NCI-H524 treated with DMSO at 0.1 percent for 48 hours (cell line): ENCODE results near the gene SPATA22.
"Not testable (repeated sequence)": the region's sequence is repeated elsewhere in the genome, so short reads cannot be mapped to it uniquely, and the experiment has no call there.

ENCODE experiments used
- DNase-seq: peaks from one replicate; lab custom pipeline; 2025; lab: John Stamatoyannopoulos, UW

SPATA22 gene

DNA sequence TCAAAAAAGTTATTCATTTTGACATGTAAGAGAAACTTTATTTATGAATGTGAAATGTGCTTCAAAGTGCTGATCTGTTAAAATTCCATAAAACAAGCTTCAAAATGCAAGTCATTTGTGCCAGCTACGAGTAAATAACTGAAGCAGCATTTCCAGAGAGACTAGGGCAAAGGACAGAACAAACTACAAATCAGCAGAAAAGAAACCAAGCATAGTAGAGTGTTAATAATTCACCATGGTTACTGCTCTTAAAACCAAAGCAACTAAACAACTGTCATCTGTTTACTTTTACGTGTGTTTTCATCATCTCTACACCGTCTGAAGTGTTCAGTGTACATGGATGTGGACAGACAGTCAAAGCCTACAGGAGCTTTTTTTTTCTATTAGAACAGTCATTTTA, 2.6 kb upstream of the SPATA22 start:
- DNase-seq: no peak

DNA sequence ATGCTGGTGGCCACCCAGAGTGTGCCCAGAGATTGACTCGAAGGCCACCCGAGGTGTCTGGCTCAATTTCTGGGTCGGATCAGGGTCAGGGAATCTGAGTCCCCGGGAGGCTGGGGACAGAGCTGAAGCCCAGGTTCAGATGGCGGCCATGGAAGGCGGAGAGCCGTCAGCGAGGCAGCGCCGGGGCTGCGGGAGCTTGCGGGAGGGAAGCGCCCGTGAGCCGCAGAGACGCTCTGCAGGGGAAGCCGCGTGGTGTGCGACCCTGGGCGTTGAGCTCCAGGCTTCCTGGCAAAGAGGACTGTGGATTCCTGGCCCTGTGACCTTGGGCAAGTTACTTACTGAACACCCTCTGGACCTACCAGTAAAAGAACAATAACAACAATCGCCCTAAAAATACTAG, 518 bp upstream of the SPATA22 start:
- DNase-seq: no peak

DNA sequence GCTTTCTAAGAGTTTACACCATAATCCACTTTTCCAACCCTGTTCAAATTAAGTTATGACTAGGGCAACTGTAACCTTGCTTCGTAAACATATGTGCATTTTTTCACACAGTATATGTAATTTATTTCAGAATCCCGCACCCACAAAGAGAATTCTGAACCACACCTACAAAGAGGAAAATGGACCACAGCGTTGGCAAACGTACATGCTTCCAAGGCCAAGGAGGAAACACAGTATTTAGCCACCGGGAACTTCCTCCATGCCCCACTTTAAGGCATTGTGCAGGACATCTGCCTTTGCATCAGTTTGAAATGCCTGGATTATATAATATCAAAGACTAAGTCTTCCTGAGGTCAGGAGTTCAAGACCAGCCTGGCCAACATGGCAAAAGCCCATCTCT, 2.1 kb downstream of the SPATA22 start:
- no peak for DNase-seq

DNA sequence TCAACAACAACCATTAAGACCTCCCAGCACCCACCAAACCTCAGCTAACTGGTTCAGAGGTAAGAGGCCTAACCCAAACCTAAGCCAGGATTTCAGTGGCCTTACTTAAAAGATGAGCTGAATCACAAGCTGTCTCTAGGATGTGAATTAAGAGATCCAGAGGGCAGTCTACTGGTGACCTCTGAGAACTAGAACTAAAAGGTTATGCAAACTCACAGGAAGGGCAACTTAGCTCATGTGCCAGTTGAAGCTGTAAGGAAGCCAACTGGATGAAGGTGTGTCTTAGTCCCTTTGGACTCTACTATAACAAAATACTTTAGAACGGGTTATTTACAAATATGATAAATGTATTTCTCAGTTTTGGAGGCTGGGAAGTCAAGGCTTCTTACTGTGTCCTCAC, 5.3 kb downstream of the SPATA22 start:
- DNase-seq: not testable (repeated sequence)

DNA sequence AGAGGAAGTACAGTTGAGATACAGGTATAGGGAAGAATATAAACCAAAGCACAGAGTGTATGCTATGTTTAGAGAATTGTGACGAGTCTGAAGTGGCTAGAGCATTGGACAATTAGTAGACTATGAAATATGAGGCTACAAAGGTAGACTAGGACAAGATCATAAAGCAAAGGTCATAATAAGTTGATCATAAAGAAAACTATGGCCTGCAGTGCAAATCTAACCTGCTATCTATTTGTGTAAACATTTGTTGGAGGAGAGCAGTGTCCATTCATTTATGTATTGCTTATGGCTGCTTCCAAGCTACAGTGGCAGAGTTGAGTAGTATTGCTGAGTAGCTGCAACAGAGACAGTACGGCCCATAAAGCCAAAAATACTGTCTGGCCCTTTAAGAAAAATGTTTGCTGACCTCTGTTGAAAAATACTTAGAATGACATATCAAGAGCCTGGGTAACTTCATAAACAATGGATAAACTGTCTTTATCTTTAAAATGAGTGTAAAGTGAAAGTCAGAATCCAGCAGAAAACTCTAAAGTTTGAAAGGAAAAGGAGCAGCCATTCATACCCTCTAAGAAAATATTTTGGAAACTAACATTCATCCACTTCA, 23.5 kb downstream of the SPATA22 start:
- no peak for DNase-seq

DNA sequence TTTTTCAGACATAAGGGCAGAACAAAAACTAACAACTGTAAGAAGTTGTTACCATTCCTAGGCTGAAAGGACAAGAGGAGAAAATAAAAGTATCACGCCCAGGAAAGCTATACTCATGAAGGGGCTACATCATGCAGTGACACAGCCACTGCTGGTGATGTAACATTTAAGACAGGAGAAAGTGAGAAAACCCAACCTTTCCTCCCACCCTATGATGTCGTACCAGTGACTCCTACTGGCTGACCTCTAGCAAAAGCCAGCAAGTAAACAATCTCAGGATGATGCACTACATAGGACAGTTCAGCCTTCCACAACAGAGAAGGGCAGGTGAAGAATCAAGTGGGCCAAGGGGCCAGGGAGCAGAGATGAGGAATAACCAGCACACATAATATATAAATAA, 24.0 kb downstream of the SPATA22 start:
- no peak for DNase-seq

DNA sequence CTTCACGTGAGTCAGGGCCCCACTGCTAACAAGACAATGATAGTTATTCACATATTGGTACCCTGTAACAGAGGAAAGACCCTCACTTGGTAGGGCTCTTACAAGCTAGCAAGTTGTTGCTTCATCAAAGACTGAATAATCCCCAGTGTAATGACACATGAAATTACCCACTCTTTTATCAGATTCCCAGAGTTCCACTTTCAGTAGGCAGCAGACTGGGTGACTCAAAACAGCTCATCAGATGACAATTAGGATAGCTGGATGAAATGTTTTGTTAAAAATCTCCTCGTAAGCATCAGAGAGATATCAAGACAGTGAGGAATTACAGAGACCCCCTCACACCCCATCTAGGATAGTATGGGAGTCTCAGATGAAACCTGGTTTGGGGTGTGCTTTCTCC, 31.2 kb downstream of the SPATA22 start:
- no peak for DNase-seq

DNA sequence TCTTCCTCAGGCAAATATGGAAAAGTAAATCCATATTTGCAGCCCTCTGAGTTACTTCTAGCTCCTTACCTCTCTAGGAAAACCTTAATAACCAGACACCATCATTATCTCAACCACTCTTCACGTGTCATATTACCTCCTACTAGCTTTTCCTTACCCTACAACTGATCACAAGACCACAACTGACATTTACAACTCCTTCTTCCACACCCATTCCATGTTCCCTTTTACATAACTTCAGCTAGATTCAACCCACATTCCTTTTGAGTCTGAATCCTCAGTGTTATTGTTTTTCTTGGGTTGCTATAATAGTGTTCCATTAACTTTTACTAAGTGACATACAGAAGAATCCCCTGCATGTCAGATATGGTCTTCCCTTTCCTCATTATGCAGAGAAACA, 33.3 kb downstream of the SPATA22 start:
- no peak for DNase-seq

DNA sequence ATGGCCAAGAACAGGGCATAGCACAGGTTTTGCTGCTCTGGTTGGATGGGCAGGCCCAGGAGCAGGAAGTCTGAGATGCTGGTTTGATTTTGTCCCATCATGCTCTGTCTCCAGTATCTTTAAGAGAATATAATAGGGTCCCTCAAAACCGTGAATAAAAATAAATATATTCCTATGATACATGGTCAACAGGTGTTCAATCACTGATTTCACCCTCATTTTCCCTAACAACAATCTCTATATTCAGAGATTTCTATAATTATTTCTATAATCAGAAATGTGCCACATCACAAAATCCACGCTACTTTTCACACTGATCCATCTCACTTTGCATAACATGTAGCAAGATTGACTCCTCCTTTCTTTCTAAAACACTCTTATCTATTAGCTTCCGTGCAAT, 37.9 kb downstream of the SPATA22 start, which contains the start of gene OR1E2:
Gene OR1E2, minus strand, starts transcription at position 101 of the 400 bp plus-strand sequence. Its CDS starts 0 bp downstream, at position 101.
- DNase-seq: no peak

DNA sequence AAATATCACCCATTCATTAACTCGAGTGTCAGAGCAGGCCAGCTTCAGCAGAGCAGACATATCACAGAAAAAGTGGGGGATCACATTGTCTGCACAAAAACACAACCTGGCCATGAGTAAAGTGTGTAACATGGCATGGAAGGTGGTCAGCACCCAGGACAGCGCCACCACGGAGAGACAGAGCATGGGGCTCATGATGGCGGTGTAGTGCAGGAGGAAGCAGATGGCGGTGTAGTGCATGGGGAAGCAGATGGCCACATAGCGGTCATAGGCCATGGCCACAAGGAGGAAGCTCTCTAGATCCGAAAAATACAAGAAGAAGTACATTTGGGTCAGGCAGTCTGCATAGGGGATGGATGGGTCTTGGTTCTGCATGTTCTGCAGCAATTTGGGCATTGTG, 38.4 kb downstream of the SPATA22 start:
- not testable (repeated sequence) for DNase-seq

DNA sequence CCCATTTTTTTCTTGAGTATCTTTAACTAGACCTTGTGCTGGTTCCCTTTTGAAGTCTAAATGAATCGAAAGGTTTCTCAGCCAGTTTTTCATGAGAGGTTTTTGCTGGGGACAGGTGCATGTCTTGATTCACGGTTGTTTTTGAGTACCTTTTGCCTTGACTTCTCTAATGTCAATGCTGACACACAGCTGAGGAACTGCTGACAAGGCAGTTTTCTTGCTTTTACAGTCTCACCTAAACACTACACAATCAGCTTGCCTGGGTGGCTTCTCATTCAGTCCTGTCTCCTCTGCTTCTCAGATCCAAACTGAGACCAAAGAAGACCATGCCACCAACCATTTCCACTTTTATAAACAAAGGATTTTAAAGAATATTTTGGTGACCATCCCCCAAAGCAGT, 53.4 kb downstream of the SPATA22 start:
- no peak for DNase-seq

DNA sequence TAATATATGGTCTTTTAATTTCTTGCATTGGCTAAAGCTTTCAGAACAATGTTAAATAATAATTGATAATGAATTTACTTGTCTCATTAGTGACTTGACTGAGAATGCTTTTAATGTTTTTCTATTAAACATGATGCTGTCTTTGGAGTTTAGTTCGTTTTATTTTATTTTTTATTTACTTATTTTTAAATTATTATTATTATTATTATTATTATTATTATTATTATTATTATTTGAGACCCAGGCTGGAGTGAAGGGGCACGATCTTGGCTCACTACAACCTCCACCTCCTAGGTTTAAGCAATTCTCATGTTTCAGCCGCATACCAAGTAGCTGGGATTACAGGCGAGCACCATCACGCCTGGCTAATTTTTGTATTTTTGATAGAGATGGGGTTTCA, 56.0 kb downstream of the SPATA22 start:
- DNase-seq: no peak

DNA sequence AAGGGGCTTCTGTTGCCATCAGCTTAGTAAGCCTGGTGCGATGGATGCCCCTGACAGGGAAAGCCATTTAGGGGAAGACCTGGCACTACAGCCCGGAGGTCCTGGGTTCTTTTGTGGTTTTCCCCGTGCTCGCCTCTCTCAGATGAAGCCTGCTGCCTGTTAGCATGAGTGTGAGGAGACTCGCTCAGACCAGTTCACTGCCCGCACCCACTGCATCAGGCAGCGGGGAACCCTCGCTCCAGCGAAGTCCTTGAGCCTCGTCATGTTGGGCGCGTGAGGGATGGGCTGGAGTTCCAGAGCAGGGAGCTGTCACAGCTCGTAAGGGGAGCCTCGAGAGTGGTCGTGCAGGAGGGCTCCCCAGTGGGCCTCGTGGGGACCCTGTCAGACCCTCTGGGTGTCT, 59.4 kb downstream of the SPATA22 start:
- not testable (repeated sequence) for DNase-seq

DNA sequence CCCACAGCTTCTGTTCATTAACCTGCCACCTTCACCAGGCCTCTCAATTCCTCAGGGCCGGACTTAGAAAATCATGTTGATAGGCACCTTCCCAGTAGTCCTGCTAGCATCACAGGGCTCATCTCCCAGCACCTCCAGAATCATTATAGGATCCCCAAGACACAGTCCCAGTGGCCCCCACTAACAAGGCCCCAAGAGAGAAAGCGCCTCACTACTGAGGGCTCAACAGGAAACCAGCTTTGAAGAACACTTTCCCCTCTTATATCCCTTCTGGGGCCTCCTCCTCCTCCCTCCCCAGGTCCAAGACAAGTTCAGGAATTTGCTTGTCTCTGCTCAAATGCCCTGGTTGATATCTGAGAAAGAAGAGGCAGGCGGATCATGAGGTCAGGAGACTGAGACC, 60.5 kb downstream of the SPATA22 start, which contains the start of gene OR3A3:
Gene OR3A3, plus strand, starts transcription at position 301 of the 400 bp plus-strand sequence.
- no peak for DNase-seq

DNA sequence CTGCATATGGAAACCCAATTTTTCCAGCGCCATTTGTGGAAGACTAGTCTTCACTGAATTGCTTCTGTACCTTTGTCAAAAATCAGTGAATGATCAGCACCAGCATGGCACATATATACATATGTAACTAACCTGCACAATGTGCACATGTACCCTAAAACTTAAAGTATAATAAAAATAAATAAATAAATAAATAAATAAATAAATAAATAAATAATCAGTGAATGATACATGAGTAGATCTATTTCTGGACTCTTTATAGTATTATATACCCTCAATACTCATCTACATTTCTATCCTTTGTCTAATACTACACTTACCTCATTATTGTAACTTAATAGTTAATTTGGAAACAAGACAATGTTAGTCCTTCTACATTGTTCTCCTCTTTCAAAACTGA, 67.8 kb downstream of the SPATA22 start:
- DNase-seq: not testable (repeated sequence)

DNA sequence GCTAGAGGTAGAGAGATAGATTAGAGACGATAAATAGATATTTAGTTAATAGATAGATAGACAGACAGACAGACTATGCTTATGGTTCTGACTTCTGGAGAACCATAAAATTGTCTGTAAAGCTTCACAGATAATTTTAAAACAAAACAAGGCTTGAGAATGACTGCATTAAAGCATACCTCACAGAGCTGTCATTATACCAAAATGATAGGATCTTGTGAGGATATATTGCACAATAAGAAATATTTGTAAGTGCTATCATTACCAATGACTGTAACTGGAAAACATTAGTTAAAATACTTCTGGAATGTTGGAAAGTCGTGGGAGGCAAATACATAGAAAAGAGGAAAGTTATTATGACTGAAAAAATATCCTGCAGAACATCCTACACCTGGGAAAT, 69.8 kb downstream of the SPATA22 start:
- DNase-seq: no peak

DNA sequence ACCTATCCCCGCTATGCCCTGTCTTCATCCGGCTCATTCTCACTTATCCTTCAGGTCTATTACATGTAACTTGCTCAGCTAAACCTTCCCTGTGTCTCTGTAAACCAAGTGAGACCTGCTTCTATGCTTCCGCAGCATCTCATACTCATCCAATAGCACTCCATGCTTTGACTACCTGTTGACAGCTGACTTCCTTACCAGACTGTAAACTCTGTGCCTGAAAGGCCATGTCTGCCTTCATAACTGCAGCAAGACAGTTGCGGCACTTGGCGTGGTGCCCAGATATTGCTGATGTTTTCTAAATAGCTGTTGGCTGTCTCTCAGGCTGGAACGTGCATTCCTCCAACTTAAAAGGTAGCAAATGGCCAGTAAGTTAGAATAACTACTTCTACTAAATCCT, 71.6 kb downstream of the SPATA22 start:
- DNase-seq: no peak

DNA sequence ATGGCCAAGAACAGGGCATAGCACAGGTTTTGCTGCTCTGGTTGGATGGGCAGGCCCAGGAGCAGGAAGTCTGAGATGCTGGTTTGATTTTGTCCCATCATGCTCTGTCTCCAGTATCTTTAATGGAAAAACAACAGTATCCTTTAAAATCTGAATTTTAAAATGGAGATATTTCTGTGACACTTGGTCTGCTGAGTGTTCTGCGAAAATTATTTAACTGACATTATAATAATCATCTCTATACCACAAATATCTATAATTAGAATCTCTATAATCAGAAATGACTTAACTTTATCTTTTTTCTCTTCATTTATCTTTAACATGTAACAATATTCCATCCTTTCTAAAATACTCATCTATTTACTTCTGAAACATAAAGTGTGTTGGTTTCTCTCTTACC, 73.3 kb downstream of the SPATA22 start, which contains the start of gene OR1E1:
Gene OR1E1, minus strand, starts transcription at position 101 of the 400 bp plus-strand sequence. Its CDS starts 0 bp downstream, at position 101.
- DNase-seq: no peak

DNA sequence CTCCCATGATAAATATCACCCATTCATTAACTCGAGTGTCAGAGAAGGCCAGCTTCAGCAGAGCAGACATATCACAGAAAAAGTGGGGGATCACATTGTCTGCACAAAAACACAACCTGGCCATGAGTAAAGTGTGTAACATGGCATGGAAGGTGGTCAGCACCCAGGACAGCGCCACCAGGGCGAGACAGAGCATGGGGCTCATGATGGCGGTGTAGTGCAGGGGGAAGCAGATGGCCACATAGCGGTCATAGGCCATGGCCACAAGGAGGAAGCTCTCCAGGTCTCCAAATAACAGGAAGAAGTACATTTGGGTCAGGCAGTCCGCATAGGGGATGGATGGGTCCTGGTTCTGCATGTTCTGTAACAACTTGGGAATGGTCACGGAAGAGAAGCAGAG, 73.8 kb downstream of the SPATA22 start:
- DNase-seq: not testable (repeated sequence)
